ENCODE measurements around the gene PROX1.

DNA sequence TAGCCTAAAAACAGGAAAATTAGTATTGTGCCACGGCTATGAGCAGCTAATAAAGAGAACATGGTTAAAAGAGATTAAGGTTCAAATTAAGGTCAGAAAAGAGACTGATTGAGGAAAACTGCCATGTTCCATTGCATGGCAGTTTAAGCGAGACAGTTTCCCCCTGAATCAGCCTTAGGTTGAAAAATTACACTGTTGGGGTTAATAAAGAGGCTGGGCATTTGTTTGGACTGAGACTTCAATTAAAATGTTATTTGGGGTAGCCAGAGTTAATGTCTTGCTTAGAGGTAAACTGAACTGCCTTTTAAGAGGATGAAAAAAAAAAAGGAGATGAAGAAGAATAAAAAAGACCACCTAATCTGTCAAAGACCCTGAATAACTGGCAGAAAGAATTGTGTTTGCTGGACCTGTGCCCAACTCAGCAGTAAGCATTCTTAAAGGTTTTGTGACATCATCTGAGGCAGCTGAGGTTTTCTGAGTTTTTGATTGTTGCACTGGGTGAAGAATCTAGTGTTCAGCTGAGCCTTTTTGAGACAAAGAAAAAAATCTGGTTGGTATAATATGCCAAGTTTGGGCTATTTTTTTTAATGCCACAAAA, 17.7 kb upstream of the PROX1 start:
- TF ChIP-seq, protein P1, sequence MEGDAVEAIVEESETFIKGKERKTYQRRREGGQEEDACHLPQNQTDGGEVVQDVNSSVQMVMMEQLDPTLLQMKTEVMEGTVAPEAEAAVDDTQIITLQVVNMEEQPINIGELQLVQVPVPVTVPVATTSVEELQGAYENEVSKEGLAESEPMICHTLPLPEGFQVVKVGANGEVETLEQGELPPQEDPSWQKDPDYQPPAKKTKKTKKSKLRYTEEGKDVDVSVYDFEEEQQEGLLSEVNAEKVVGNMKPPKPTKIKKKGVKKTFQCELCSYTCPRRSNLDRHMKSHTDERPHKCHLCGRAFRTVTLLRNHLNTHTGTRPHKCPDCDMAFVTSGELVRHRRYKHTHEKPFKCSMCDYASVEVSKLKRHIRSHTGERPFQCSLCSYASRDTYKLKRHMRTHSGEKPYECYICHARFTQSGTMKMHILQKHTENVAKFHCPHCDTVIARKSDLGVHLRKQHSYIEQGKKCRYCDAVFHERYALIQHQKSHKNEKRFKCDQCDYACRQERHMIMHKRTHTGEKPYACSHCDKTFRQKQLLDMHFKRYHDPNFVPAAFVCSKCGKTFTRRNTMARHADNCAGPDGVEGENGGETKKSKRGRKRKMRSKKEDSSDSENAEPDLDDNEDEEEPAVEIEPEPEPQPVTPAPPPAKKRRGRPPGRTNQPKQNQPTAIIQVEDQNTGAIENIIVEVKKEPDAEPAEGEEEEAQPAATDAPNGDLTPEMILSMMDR (IDR thresholded peaks at IDR 0.05) = no peak
- TF ChIP-seq POLR2A (IDR thresholded peaks at IDR 0.05) = no peak
